H1 (cell line): Measurements from ENCODE around the gene SLC6A12. TPM values are rescaled to one million over a fixed set of nuclear protein-coding genes. Genes with fewer than 3 reads are reported as not detected.

Experiments used
- CTCF ChIA-PET: fragments of 300-600 bp; sonication (Branson Sonifier 250); formaldehyde crosslinking; loops from one replicate; lab custom pipeline; 2021; ENCODE audit not compliant: partially characterized antibody; lab: Charles Lee
- POLR2A ChIA-PET: fragments of 300-600 bp; sonication (Branson Sonifier 250); formaldehyde crosslinking; loops from one replicate; lab custom pipeline; 2021; ENCODE audit warnings: inconsistent platforms; ENCODE audit not compliant: partially characterized antibody; lab: Charles Lee
- DNase-seq, 2 experiments: peaks; one replicate each; pipeline versions ENCODE4 v3.0.0 to v3.0.0-alpha.2; 2010 to 2022; ENCODE audit warnings: low spot score in 2 of 2, low read depth in 1 of 2, mixed read lengths in 1 of 2
- FAIRE-seq: peaks from 2 replicates; lab custom pipeline; 2011; peaks lifted over from hg19 to GRCh38; lab: Jason Lieb, UNC
- H2AFZ ChIP-seq: 2 replicates; pipeline ENCODE4 v1.8.1; 2012; ENCODE audit warnings: low read length, inconsistent platforms
- H2AK5ac ChIP-seq: 2 replicates; pipeline ENCODE4 v1.6.1; 2013; ENCODE audit warnings: low read depth, low read length
- H2BK120ac ChIP-seq: replicated peaks from 2 replicates; pipeline ENCODE3; 2013; ENCODE audit warnings: low read depth, low read length, inconsistent platforms
- H2BK12ac ChIP-seq: 2 replicates; pipeline ENCODE4 v1.6.1; 2013; ENCODE audit warnings: low read depth, low read length
- H2BK15ac ChIP-seq: 2 replicates; pipeline ENCODE4 v1.6.1; 2013; ENCODE audit warnings: low read length
- H2BK20ac ChIP-seq: 2 replicates; pipeline ENCODE4 v1.6.1; 2013; ENCODE audit warnings: low read length
- H2BK5ac ChIP-seq: 2 replicates; pipeline ENCODE4 v1.6.1; 2013; ENCODE audit warnings: low read depth, low read length
- H3K14ac ChIP-seq: 2 replicates; pipeline ENCODE4 v1.6.1; 2013; ENCODE audit warnings: inconsistent platforms; ENCODE audit not compliant: insufficient read length
- H3K18ac ChIP-seq: 2 replicates; pipeline ENCODE4 v1.6.1; 2013; ENCODE audit warnings: low read length; ENCODE audit errors: extremely low read depth
- H3K23ac ChIP-seq: 2 replicates; pipeline ENCODE4 v1.6.1; 2013; ENCODE audit warnings: inconsistent platforms; ENCODE audit not compliant: insufficient read length
- H3K23me2 ChIP-seq: 2 replicates; pipeline ENCODE4 v1.6.1; 2013; ENCODE audit warnings: low read depth, low read length
- H3K27ac ChIP-seq: 2 replicates; pipeline ENCODE4 v1.6.1; 2011; ENCODE audit warnings: low read depth, low read length, inconsistent platforms
- H3K27me3 ChIP-seq, 4 experiments: replicated peaks in 1 of 4; 1 replicate in 1 of 4; 2 replicates in 3 of 4; pipeline versions ENCODE4 v1.6.1 to v1.8.1; 2011 to 2013; ENCODE audit warnings: low read length in 3 of 4, mild to moderate bottlenecking in 3 of 4, inconsistent platforms in 2 of 4, mixed read lengths in 2 of 4, moderate library complexity in 1 of 4; ENCODE audit not compliant: control insufficient read depth in 3 of 4, insufficient read depth in 3 of 4; ENCODE audit errors: extremely low read depth in 1 of 4
- H3K36me3 ChIP-seq, 4 experiments: 2 replicates each; pipeline versions ENCODE4 v1.6.1 to v1.8.1; 2011 to 2013; ENCODE audit warnings: mild to moderate bottlenecking in 4 of 4, low read length in 3 of 4, moderate library complexity in 2 of 4, control low read depth in 1 of 4, inconsistent platforms in 1 of 4; ENCODE audit not compliant: insufficient read depth in 4 of 4, control insufficient read depth in 2 of 4
- H3K4ac ChIP-seq: replicated peaks from 2 replicates; pipeline ENCODE3; 2013; ENCODE audit warnings: low read length, low read depth, mixed read lengths, inconsistent platforms; ENCODE audit not compliant: insufficient read length
- H3K4me1 ChIP-seq, 4 experiments: replicated peaks in 1 of 4; 1 replicate in 1 of 4; 2 replicates in 3 of 4; pipeline versions ENCODE4 v1.6.1 to v1.8.1; 2011 to 2013; ENCODE audit warnings: low read length in 3 of 4, inconsistent platforms in 2 of 4, mixed read lengths in 1 of 4; ENCODE audit not compliant: insufficient read depth in 4 of 4, control insufficient read depth in 3 of 4
- H3K4me2 ChIP-seq, 2 experiments: 2 replicates each; pipeline versions ENCODE4 v1.6.1 to v1.8.1; 2011 to 2013; ENCODE audit warnings: low read depth in 2 of 2, low read length in 2 of 2, control low read depth in 1 of 2, inconsistent platforms in 1 of 2, mild to moderate bottlenecking in 1 of 2; ENCODE audit not compliant: insufficient read depth in 1 of 2
- H3K4me3 ChIP-seq, 4 experiments: fragments of 200-600, 300-600 bp in 1 of 4; sonication (generic), shearing (Covaris generic), sonication (Bioruptor Twin) in 1 of 4; 2 replicates each; pipeline versions ENCODE4 v1.5.1 to v1.8.1; 2011 to 2016; ENCODE audit warnings: low read length in 4 of 4, low read depth in 3 of 4, control low read depth in 2 of 4, inconsistent platforms in 2 of 4, mild to moderate bottlenecking in 2 of 4, mixed read lengths in 1 of 4, moderate library complexity in 1 of 4; ENCODE audit not compliant: insufficient read depth in 2 of 4; ENCODE audit errors: extremely low read depth in 1 of 4
- H3K56ac ChIP-seq: replicated peaks from 2 replicates; pipeline ENCODE3; 2013; ENCODE audit warnings: low read depth, mild to moderate bottlenecking, mixed read lengths, low read length, inconsistent platforms; ENCODE audit not compliant: insufficient read length
- H3K79me1 ChIP-seq: 2 replicates; pipeline ENCODE4 v1.6.1; 2013; ENCODE audit warnings: low read depth, low read length, control low read depth
- H3K79me2 ChIP-seq, 2 experiments: 2 replicates each; pipeline versions ENCODE4 v1.6.1 to v1.8.1; 2012 to 2013; ENCODE audit warnings: low read length in 2 of 2, mild to moderate bottlenecking in 2 of 2, inconsistent platforms in 1 of 2; ENCODE audit not compliant: insufficient read depth in 2 of 2, control insufficient read depth in 1 of 2
- H3K9ac ChIP-seq, 4 experiments: replicated peaks in 1 of 4; 1 replicate in 1 of 4; 2 replicates in 3 of 4; pipeline versions ENCODE4 v1.6.1 to v1.8.1; 2011 to 2013; ENCODE audit warnings: low read depth in 3 of 4, low read length in 3 of 4, control low read depth in 2 of 4, mild to moderate bottlenecking in 2 of 4, moderate library complexity in 2 of 4, inconsistent platforms in 1 of 4; ENCODE audit errors: extremely low read depth in 1 of 4
- H3K9me3 ChIP-seq, 2 experiments: 2 replicates each; pipeline versions ENCODE4 v1.6.1 to v1.8.1; 2012 to 2013; ENCODE audit warnings: mild to moderate bottlenecking in 2 of 2, moderate library complexity in 2 of 2, control low read depth in 1 of 2, inconsistent platforms in 1 of 2, low read depth in 1 of 2, low read length in 1 of 2, mixed read lengths in 1 of 2; ENCODE audit not compliant: insufficient read depth in 2 of 2
- H4K20me1 ChIP-seq, 2 experiments: replicated peaks in 1 of 2; 2 replicates each; pipeline versions ENCODE3 to v1.8.1; 2011 to 2013; ENCODE audit warnings: inconsistent platforms in 2 of 2, low read length in 2 of 2, mild to moderate bottlenecking in 1 of 2; ENCODE audit not compliant: insufficient read depth in 2 of 2, control insufficient read depth in 1 of 2
- H4K5ac ChIP-seq: 2 replicates; pipeline ENCODE4 v1.6.1; 2013; ENCODE audit warnings: low read length, low read depth, mixed read lengths, inconsistent platforms; ENCODE audit not compliant: insufficient read length
- H4K8ac ChIP-seq: 2 replicates; pipeline ENCODE4 v1.8.0; 2013; ENCODE audit warnings: mild to moderate bottlenecking, moderate library complexity, low read length, inconsistent platforms; ENCODE audit not compliant: insufficient read depth; ENCODE audit errors: extremely low read depth
- H4K91ac ChIP-seq: replicated peaks from 2 replicates; pipeline ENCODE3; 2013; ENCODE audit warnings: low read length, mixed read lengths, inconsistent platforms; ENCODE audit not compliant: insufficient read length
- SUZ12 ChIP-seq: fragments of 200-600 bp; sonication (generic); IDR thresholded peaks from 2 replicates; pipeline ENCODE4 v1.6.1; 2012; ENCODE audit warnings: mild to moderate bottlenecking, inconsistent platforms, low read length, moderate library complexity, mixed read lengths
- WGBS, 2 experiments: shearing (Covaris generic) in 1 of 2; methylation state at CpG; one replicate each; pipeline versions ENCODE4 v1.1.6 to v1.1.7; 2013 to 2015; ENCODE audit warnings: low lambda C conversion rate in 2 of 2, mixed read lengths in 2 of 2, inconsistent platforms in 1 of 2, low coverage in 1 of 2, missing lambda C conversion rate in 1 of 2; ENCODE audit not compliant: insufficient replicate concordance in 2 of 2, insufficient coverage in 1 of 2, insufficient read length in 1 of 2; ENCODE audit errors: extremely low coverage in 1 of 2, missing lambda C conversion rate in 1 of 2; 5-methylcytosine and 5-hydroxymethylcytosine counted together
- polyA plus RNA-seq, 7 experiments: library from polyadenylated mRNA; depleted of rRNA in 3 of 7; stranded (reverse) in 5 of 7; unstranded in 2 of 7; fragments of >200 nt in 5 of 7; fragments of 200-250 nt in 2 of 7; gene quantifications; 1 replicate in 5 of 7; 2 replicates in 1 of 7; 4 replicates in 1 of 7; pipeline versions ENCODE4 v1.2.1 to v1.2.3, GENCODE V29; 2011 to 2013; ENCODE audit warnings: missing spikeins in 2 of 7, mixed read lengths in 2 of 7
- total RNA-seq: library from RNA; stranded (reverse); fragmentation: NEBNext Ultra II Directional; extraction: Animal tissue kit (Norgen Biotek cat#: 25700); gene quantifications from 2 replicates; pipeline ENCODE4 v1.2.1, GENCODE V29; 2021

Gene SLC6A12
- total and polyA plus RNA-seq, 2 of the 8 experiments (the other 6 are each of a cell fraction or from before 2014, with no cell fraction given): 0.70 to 1.1 TPM

- no peak overlapping the region for H3K9ac ChIP-seq
- POLR2A ChIA-PET: interaction anchor here (1.3 kb wide), 1 partner anchor 29 kb away, joined by 3 read pairs; no protein-coding TSS in a partner anchor
- H4K20me1 ChIP-seq: no peaks in the 10 kb centered on the region
- H3K23me2 ChIP-seq: peaks cover 4% of the 10 kb centered on the region; the same call in 1 of the 2 replicates
- no peak overlapping the region for H3K27ac ChIP-seq
- H2BK15ac ChIP-seq: peak overlapping the region; percentile 98
- no peak overlapping the region for H2AK5ac ChIP-seq
- H4K91ac ChIP-seq: no peak overlapping the region
- 89% methylated on average over 29 of the region's 30 CpGs; no CpG with 5 or more reads in 1 of the 2 experiments for WGBS, 2 experiments
- no peak overlapping the region for H3K4ac ChIP-seq
- FAIRE-seq (no peak), DNase-seq (no peak)
- H3K23ac ChIP-seq: no peak overlapping the region
- no peak for TF ChIP-seq SUZ12
- H3K79me2 ChIP-seq: no peaks in the 10 kb centered on the region
- H4K8ac ChIP-seq: no peak overlapping the region
- 0 out of 2 replicates have a peak overlapping the region, but pooled peaks have one; percentile 68 for H2BK12ac ChIP-seq
- CTCF ChIA-PET: interaction anchor here (0.6 to 6.9 kb wide), 43 partner anchors 8 to 224 kb away, joined by 3 to 101 read pairs (median 7); no protein-coding TSS in a partner anchor
- H3K4me3 ChIP-seq: no peak overlapping the region
- no peak overlapping the region for H2BK5ac ChIP-seq
- peaks cover 0 to 14% (median 12%) of the 10 kb centered on the region in 4 experiments; a peak in 6 of 7 replicates for H3K4me1 ChIP-seq
- no peak overlapping the region for H3K56ac ChIP-seq
- H3K4me2 ChIP-seq: no peak overlapping the region
- H3K18ac ChIP-seq: no peak overlapping the region
- H3K9me3 ChIP-seq: no peaks in the 10 kb centered on the region
- H2AFZ ChIP-seq: no peak overlapping the region
- H3K14ac ChIP-seq: no peak overlapping the region
- H3K36me3 ChIP-seq: no peaks in the 10 kb centered on the region
- no peaks in the 10 kb centered on the region for H3K79me1 ChIP-seq
- H2BK120ac ChIP-seq: no peak overlapping the region
- peaks cover 0 to 3% (median 0%) of the 10 kb centered on the region in 4 experiments; a peak in 1 of 7 replicates for H3K27me3 ChIP-seq
- H2BK20ac ChIP-seq: no peak overlapping the region
- no peak overlapping the region for H4K5ac ChIP-seq
These were observed 5.0 kb upstream of the SLC6A12 start for GRCh38 chr12:218728-219590.
